Ascending aorta (tissue), 2 donors: ENCODE results near the gene EFCAB12. TPM values are rescaled to one million over a fixed set of nuclear protein-coding genes. Genes with fewer than 3 reads are reported as not detected.
"Not testable (repeated sequence)": the region's sequence is repeated elsewhere in the genome, so short reads cannot be mapped to it uniquely, and the experiment has no call there.

Experiments
- DNase-seq, 2 donors: peaks; one replicate each; pipeline ENCODE4 v3.0.0-alpha.2; 2019; ENCODE audit warnings: low spot score in 2 of 2
- H3K27ac ChIP-seq, 2 donors: fragments of 200-600 bp; sonication (generic); one replicate each; pipeline ENCODE4 v1.5.1; 2016 to 2017; ENCODE audit warnings: mild to moderate bottlenecking in 1 of 2
- H3K27me3 ChIP-seq: fragments of 200-600 bp; sonication (generic); one replicate; pipeline ENCODE4 v1.5.1; 2017
- H3K36me3 ChIP-seq, 2 donors: fragments of 200-600 bp; sonication (generic); one replicate each; pipeline ENCODE4 v1.5.1; 2016
- H3K4me1 ChIP-seq, 2 donors: fragments of 200-600 bp; sonication (generic); one replicate each; pipeline ENCODE4 v1.5.1; 2016 to 2017; ENCODE audit warnings: mild to moderate bottlenecking in 1 of 2
- H3K4me3 ChIP-seq, 2 donors: fragments of 200-600 bp; sonication (generic); one replicate each; pipeline ENCODE4 v1.5.1; 2016 to 2017; ENCODE audit warnings: mild to moderate bottlenecking in 1 of 2
- H3K9me3 ChIP-seq, 2 donors: fragments of 200-600 bp; sonication (generic); one replicate each; pipeline ENCODE4 v1.5.1; 2016
- CTCF ChIP-seq, 3 experiments: fragments of 200-600 bp in 2 of 3; fragments of 450-650 bp in 1 of 3; sonication (generic) in 2 of 3; IDR thresholded peaks; one replicate each; pipeline ENCODE4 v1.5.1; 2016 to 2019; ENCODE audit warnings: antibody characterized with exemption in 3 of 3, mild to moderate bottlenecking in 1 of 3, moderate library complexity in 1 of 3
- intact Hi-C: fragments of 100-400 bp; cut with DNase I; formaldehyde crosslinking; loops from one replicate; pipeline ENCODE4 v1.15.1; 2023
- total RNA-seq: library from RNA; depleted of rRNA; stranded (reverse); fragments of >200 nt; gene quantifications from one replicate; pipeline ENCODE4 v1.1.0, GENCODE V29; 2016

The EFCAB12 gene
- total RNA-seq, 1 donor from 2014 or later, result not detected

- no peak overlapping the region for H3K4me3 ChIP-seq
- no peaks in the 10 kb centered on the region for H3K27me3 ChIP-seq
- no peaks in the 10 kb centered on the region for H3K4me1 ChIP-seq
- H3K27ac ChIP-seq, result no peak overlapping the region
- TF ChIP-seq CTCF (IDR thresholded peaks at IDR 0.05), result no peak
- intact Hi-C loops, result no loop called here
- H3K9me3 ChIP-seq, result no peaks in the 10 kb centered on the region
- no peaks in the 10 kb centered on the region for H3K36me3 ChIP-seq
- no peak for DNase-seq
These were observed 62.1 kb downstream of the EFCAB12 start for GRCh38 chr3:129366312-129366831.

- Histone ChIP-seq H3K4me3 (no peak overlapping the region), H3K36me3 (no peaks in the 10 kb centered on the region), H3K27ac (no peak overlapping the region), H3K27me3 (no peaks in the 10 kb centered on the region), H3K4me1 (no peaks in the 10 kb centered on the region), H3K9me3 (no peaks in the 10 kb centered on the region)
- no peak for TF ChIP-seq CTCF (IDR thresholded peaks at IDR 0.05)
- intact Hi-C loops, result no loop called here
- no peak for DNase-seq
These were observed 62.9 kb downstream of the EFCAB12 start for GRCh38 chr3:129365296-129366136.

- DNase-seq, H3K27ac ChIP-seq, H3K36me3 ChIP-seq, H3K4me3 ChIP-seq, H3K4me1 ChIP-seq, H3K9me3 ChIP-seq, H3K27me3 ChIP-seq, intact Hi-C loops: not testable (repeated sequence)
These were observed 63.6 kb downstream of the EFCAB12 start for GRCh38 chr3:129364811-129365210.

GRCh38 chr3:129363356-129363755 is 65.1 kb downstream of the EFCAB12 start:
- H3K4me1 ChIP-seq, H3K9me3 ChIP-seq, H3K27ac ChIP-seq, DNase-seq, H3K27me3 ChIP-seq, intact Hi-C loops, H3K4me3 ChIP-seq, H3K36me3 ChIP-seq: not testable (repeated sequence)

- Histone ChIP-seq H3K9me3 (no peaks in the 10 kb centered on the region), H3K27ac (no peak overlapping the region), H3K27me3 (no peaks in the 10 kb centered on the region), H3K4me3 (no peak overlapping the region), H3K36me3 (no peaks in the 10 kb centered on the region), H3K4me1 (no peaks in the 10 kb centered on the region)
- TF ChIP-seq CTCF (IDR thresholded peaks at IDR 0.05), result no peak
- intact Hi-C loops, result no loop called here
- no peak for DNase-seq
These were observed 67.6 kb downstream of the EFCAB12 start for GRCh38 chr3:129360705-129361460.

GRCh38 chr3:129360171-129360611 is 68.2 kb downstream of the EFCAB12 start:
- Histone ChIP-seq H3K4me3 (no peak overlapping the region), H3K36me3 (no peaks in the 10 kb centered on the region), H3K4me1 (no peaks in the 10 kb centered on the region), H3K27me3 (no peaks in the 10 kb centered on the region), H3K27ac (no peak overlapping the region), H3K9me3 (no peaks in the 10 kb centered on the region)
- intact Hi-C loops, result no loop called here
- no peak for TF ChIP-seq CTCF (IDR thresholded peaks at IDR 0.05)
- no peak for DNase-seq
